Nucleus accumbens (tissue), 56 donors: ENCODE measurements around the gene MYCT1.

Experiments
- DNase-seq, 56 donors: peaks; one replicate each; lab custom pipeline; 2025; lab: John Stamatoyannopoulos, UW

Gene MYCT1

DNA sequence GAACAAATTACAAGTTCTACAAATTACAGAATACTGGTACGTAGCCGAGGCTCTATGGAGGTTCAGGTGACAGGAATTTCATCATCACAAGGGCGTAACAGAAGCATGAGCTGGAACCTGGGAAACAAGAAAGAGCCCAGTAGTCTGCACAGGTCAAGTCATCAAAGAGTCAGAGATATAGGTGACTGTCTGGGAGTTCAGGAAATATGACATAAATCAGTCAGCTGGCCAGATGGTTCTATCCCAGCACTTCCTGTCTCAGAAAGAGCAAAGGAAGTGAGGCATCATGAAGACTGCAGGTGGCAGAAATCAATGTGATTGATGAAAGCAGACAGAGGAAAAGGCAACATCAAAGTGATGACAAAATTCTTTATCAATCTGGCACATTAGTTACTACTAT lies 23.3 kb downstream of the MYCT1 start:
- no peak for DNase-seq

DNA sequence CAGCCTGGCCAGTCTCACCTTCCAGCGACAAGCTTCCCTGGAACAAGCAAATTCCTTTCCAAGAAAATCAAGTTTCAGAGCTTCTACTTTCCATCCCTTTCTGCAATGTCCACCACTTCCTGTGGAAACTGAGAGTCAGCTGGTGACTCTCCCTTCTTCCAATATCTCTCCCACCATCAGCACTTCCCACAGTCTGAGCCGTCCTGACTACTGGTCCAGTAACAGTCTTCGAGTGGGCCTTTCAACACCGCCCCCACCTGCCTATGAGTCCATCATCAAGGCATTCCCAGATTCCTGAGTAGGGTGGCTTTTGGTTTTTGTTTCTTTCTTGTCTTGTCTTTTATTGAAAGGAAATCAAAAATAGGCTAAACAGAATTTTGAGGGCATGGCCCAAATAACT lies 24.3 kb downstream of the MYCT1 start:
- DNase-seq, result no peak

DNA sequence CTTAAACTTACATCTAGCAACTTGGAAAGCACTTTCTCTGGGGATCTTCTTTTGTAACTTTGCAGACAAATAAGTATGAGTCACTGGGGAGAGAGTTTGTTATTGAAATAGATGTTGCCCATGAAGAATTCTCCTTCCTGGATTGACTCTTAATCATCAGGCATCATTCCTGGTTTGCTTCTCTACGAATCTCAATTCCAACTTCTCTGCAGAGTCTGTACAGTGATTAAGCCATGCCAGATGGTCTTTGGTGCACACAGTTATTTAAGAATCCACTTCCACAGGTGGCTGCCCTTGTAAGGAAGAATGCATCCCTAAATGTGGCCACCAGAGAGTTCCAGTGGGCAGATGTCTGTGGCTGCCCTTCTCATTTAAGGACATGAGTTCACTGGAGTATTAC lies 25.7 kb downstream of the MYCT1 start:
- DNase-seq, result no peak

DNA sequence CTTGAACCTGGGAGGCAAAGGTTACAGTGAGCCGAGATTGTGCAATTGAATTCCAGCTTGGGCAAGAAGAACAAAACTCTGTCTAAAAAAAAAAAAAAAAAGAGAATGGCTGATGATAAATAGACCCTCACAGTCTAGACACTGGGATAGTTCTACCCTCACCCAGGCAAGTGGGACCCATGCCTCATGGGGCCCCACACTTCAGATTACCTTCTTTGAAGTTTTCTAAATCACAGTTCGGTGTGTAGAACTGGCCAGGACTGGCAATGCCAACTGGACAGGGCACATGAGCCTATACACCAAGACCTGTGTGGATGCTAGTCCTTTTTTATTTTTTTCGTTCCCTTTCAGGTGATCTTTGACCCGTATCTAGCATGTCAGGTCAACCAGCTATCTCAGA lies 28.6 kb downstream of the MYCT1 start:
- DNase-seq, result no peak

DNA sequence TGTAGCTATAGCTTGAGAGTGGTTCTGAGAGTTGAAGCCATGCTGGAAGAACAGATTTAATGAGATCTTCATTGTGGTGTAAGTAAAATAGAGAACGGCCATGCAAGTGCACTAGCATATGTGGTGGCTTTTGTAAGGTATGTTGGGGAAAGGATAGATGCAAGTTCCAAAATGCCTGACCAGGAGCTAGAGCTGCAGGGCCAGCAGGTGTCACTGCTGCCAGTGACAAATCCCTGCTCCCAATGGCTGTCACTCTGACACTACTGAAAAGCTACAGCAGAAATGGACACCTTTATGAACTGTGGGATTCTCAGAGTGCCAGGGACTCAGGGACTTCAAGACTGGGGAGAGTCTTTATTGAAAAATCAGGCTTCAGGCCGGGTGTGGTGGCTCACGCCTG lies 29.8 kb downstream of the MYCT1 start:
- no peak for DNase-seq

DNA sequence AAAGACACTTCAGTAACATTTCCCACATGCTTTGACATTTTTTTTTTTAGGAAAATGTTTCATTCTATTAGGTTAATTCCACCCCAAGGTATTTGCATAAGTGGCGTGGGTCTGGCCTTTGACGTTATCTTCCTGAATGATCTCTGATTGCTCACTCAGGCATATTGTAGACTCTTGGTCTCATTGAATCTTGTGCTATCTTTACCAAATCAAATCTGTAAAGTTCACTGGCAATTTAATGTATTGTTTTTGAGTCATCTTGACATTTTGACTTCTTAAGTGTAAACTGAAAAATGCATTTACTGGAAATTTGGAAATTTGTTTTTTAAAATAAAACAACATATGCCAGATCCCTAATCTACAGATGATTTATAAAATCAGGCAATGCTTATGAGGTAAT lies 36.9 kb downstream of the MYCT1 start:
- DNase-seq, result no peak

DNA sequence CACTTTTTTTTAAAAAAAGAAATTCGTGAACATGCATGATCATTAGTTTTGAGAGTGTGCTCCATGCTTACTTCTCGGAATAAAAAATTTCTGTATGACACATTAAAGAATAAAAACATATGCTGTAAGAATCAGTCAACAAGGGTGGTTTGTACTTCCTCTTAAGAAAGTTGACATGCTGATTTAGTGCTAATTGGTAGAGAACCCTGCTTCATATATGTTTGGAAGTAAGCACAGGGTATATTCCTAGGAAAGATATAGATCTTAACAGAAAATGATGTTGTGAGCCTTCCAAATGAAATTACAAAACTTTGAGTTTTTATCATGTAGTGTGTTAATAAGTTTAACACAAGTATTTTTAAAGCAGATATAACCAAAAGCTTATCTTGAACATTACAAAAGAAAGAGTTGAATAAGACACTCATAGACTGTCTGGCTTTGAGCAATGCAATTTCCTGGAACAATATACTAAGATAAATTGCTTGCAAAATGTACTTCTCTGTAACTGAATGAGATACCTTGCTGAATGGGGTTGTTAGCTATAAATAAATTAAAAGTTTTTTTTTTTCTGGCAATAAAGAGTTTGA lies 39.1 kb downstream of the MYCT1 start:
- DNase-seq, result no peak

DNA sequence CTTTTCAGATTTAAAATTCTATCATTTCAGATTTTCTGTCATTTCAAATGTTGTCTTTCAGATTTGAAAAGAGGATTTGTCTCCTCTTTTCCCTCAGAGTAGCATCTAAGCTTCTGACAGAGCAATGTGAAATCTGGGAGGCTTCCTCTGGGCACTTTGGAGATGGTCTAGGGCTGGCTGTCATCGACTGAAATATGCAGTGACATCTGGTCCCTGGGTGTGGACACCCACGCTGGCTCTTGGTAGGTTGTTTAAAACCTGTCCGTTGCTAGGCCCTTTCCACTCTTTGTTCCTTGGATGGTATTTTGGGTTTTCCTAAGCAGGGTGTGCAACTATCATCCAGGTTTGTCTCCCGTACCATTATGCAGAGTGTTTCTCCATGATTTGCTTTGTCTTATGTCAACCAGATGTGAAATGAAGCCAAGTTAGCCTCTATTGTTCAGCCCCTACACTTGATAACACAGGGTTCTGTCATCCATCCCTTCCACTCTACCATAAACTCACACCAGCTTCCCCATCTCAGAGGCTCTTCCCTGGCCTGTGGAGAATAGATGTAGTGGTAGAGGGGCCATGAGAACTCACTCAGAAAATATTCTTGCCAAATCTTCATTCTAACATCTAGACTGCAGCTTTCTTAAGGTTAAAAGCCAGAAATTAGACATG lies 47.9 kb downstream of the MYCT1 start:
- DNase-seq, result no peak

DNA sequence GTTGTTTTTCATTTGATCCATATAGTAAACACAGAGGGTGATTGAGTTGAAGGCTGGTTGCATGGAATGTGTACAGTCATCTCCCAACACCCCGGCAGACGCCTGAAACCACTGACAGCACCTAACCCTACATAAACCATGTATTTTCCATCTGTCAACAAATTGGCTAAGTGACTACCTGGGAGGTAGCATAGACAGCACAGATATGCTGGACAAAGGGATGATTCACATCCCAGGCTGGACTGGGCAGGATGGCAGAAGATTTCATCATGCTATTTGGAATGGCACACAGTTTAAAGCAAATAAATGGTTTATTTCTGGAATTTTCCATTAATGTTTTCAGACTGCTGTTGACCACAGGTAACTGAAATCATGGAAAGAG lies 48.5 kb downstream of the MYCT1 start:
- DNase-seq, result no peak

DNA sequence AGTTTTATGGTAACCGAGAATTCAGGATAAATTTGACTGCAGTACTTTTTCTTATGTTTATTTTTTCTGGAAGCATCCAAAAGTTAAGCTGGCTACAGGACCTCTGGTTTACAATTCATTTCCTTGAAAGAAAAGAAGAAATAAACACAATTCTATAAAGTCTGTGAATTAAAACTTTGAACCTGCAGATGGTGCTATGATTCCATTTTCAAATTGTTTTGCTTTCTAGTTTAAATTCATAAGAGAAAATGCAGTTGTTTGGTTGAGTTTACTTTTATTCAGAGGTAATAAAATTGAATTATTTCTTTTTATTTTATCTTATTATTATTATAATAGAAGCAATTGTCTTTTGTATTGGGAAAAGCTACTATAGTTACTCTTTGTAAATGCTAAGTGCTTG lies 51.1 kb downstream of the MYCT1 start:
- no peak for DNase-seq

DNA sequence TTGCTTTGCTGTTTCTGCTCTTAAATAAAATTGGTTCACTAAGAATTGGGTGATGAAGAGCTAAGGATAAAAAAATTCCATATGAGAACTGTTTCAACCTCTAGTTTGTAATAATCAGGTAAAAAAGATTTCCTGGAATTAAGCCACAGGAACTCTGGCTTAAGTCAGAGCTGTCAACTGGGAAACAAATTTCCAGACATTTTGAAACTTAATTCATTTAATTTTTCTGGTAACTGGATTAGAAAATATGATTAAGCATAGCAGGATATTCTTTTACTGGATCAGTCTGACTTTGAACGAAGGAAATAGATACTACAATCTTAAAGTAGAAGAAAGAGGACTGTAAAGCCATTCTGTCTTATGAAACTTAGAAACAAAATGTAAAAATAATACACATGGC lies 51.6 kb downstream of the MYCT1 start:
- no peak for DNase-seq

DNA sequence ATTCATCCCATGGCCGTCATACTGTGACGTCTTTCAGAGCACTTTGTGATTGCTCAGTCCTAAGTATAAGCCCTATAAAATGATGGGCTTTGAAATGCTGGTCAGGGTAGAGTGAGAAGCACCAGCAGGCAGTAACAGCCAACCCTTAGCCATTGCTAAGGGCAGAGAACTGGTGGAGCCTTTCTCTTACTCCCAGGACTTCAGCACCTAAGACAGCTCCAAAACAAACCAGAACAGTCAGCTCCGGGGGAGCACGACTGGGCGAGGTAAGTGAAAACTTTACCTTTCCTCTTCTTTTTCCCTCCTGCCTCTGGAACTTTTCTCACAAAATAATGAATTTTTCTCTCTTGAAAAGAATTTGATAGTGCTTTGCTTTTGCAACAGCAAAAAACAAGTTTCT lies 53.0 kb downstream of the MYCT1 start, which contains the start of gene VIP:
Gene VIP (plus strand): TSS at position 104 of the 400 bp plus-strand sequence. CDS start 1,381 bp downstream, outside the sequence.
- DNase-seq, result no peak

DNA sequence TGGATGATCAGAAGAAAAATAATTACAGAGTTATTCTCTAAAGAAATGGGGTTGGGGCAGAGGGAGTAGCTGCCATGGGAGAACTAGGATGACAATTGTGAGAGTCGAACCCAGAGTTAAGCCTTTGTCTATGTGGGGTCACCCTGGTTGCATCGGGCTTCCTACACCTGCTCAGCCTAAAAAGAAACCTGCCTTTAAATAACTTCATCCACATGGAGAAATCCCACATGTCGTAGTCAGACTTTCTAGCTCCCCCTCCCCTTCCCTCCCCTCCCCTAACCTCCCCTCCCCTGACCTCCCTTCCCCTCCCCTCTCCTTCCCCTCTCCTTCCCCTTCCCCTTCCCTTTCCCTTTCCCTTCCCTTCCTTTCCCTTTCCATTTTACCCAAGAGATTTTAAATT lies 67.6 kb downstream of the MYCT1 start:
- no peak for DNase-seq

DNA sequence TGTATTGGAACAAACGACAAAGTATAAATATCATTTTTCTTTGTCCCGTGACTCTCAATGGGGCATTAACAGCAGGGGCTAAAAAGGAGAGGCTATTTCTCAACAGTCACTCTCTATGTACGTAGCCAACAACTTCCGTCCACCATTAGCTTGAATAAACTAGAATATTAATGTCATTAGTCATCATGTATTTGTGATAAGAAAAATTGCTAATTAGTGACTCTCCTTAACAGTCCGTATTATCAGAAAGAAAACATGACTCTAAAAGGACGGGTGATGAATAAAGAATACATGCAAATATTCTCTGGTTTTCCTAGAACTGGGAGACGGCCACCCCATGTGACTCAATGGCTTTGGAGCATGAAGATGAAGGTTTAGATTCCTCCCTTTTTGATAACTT lies 71.5 kb downstream of the MYCT1 start:
- no peak for DNase-seq

DNA sequence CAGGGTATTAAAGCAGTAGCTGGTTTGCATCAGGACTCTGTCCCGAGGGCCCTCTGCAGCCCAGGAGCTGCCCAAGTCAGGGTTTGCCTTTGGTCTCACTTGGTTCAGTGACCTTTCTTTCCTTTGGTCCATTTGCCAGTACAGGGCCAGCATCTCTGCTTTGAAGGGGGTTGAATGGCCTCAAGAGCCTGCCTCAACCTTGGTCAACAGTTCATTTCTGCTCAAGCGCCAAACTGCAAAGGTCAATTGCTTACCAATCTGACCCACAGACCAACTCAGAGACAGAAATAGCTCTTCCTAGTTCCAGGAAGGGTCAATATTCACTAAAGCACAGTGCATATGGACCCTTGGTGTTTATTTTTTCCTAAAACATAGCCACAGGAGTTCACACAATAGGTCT lies 72.3 kb downstream of the MYCT1 start:
- DNase-seq, result no peak

DNA sequence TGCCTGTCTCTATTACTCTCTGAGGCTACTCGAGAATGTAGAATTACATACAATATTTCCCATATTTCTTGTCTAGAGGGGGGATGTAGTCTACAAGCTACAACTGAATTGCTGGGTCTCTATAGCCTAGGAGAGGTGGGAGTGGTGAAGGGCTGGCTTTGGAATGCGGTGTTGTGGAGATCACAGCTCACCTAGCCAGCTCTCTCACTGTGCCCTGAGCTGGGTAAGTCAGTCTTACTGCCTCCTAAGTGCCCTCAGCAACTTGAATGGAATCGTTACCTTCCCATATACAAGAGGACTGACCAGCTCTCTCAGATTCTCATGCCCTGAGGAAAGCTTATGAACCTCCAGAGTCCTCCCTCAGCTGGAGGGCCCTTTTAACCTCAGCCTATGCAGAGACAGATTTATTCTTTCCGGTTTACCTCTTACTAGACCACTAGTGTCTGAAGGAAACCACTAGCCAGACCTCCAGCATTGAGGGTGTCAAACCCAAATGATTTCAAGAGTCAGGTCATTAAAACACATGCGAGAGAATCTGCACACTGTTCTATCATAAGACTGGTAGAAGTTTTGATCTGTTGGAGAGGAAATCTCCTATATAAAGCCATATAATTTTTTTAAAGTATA lies 73.5 kb downstream of the MYCT1 start:
- DNase-seq, result no peak
